ENCODE measurements around the gene WDR54. TPM values are rescaled to one million over a fixed set of nuclear protein-coding genes. Genes with fewer than 3 reads are reported as not detected.

WDR54 gene
- total and polyA plus RNA-seq, 8 donors: 3.1 to 22.8 (median 4.0) TPM

- Histone ChIP-seq H3K36me3 (no peaks in the 10 kb centered on the region), H3K4me3 (no peak overlapping the region), H3K4me1 (peaks cover 0 to 4% (median 0%) of the 10 kb centered on the region in 3 donors), H3K27me3 (no peaks in the 10 kb centered on the region), H3K27ac (no peak overlapping the region), H3K9me3 (no peaks in the 10 kb centered on the region)
- no peak for DNase-seq
- ATAC-seq: peak; percentile 45 to 71 (median 64)
- intact Hi-C loops (cut with DNase I): no loop called here
- TF ChIP-seq CTCF (IDR thresholded peaks at IDR 0.05): no peak
- WGBS, 2 donors: 56 to 58% methylated on average over 5 of the region's 5 CpGs
- no peak for FAIRE-seq
These were observed 25.9 kb downstream of the WDR54 start for GRCh38 chr2:74447230-74447999.

- Histone ChIP-seq H3K4me1 (no peaks in the 10 kb centered on the region), H3K9me3 (no peaks in the 10 kb centered on the region), H3K27ac (no peak overlapping the region), H3K36me3 (no peaks in the 10 kb centered on the region), H3K27me3 (no peaks in the 10 kb centered on the region), H3K4me3 (no peak overlapping the region)
- no peak for TF ChIP-seq CTCF (IDR thresholded peaks at IDR 0.05)
- ATAC-seq (no peak), FAIRE-seq (no peak), DNase-seq (no peak)
- WGBS, 2 donors: 81 to 87% methylated on average over 2 of the region's 2 CpGs
- intact Hi-C loops (cut with DNase I): no loop called here
These were observed 27.2 kb downstream of the WDR54 start for GRCh38 chr2:74448771-74449170.

- no peak for DNase-seq
These were observed 29.1 kb downstream of the WDR54 start for GRCh38 chr2:74450570-74451190.

DNA sequence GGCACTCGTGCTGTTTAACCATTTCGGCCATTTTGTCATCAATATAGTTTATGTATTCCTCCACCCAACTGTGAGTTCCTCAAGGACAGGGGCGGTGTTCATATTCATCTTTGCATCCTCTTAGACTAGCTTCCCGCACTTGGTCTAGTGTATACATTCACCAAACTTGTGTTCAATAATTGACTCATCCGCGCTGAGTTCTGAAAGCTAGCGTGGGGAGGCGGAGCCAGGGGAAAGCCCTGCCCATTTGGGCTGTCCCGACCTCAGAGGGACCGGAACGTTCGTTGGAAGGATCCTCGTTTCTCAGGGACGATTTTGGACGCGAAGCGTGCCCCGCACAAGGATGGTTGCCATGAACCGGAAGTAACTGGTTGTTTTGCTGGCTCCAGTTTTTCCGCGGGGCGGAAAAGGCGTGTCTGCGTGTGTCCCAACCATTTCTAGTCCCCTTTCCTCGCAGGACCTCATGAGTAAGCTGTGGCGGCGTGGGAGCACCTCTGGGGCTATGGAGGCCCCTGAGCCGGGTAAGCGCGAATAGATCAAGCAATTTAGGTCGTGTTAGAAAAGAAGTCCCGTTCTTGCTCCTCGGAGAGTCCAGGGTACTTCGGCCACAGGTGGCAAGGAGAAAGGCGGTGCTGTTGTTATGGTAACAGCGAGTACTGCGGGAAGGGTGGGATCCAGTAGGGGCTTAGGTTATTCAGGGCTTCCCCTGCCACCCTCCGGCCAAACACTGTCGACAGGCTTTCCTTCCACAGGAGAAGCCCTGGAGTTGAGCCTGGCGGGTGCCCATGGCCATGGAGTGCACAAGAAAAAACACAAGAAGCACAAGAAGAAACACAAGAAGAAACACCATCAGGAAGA is 33.4 kb downstream of the WDR54 start, which contains the start of gene INO80B:
Gene INO80B, plus strand, starts transcription at position 434 of the 858 bp plus-strand sequence. Its CDS starts 30 bp downstream, at position 464.
- FAIRE-seq: peak; percentile 57
- H3K27me3 ChIP-seq: no peaks in the 10 kb centered on the region
- H3K9me3 ChIP-seq: no peaks in the 10 kb centered on the region
- TF ChIP-seq CTCF (IDR thresholded peaks at IDR 0.05): no peak
- peak within 1 kb of the TSS in 2 of 4 donors; percentile 35 to 65 for H3K27ac ChIP-seq
- ATAC-seq: peak; percentile 68 to 75 (median 70)
- intact Hi-C loops (cut with DNase I): no loop called here
- peaks cover 14 to 24% (median 16%) of the 10 kb centered on the region in 3 donors for H3K4me1 ChIP-seq
- no peaks in the 10 kb centered on the region for H3K36me3 ChIP-seq
- peak; percentile 89 to 99 (median 96) for DNase-seq
- 0 to 1% methylated on average over 40 of the region's 40 CpGs for WGBS, 2 donors
- H3K4me3 ChIP-seq: peak within 1 kb of the TSS; percentile 33 to 71 (median 62)

More at GRCh38 chr2:74450570-74451190, 29.1 kb downstream of the WDR54 start:
- 78 to 84% methylated on average over 3 of the region's 3 CpGs for WGBS, 2 donors
- ATAC-seq: no peak
- H3K27ac ChIP-seq: no peak overlapping the region
- H3K27me3 ChIP-seq: no peaks in the 10 kb centered on the region
- no peaks in the 10 kb centered on the region for H3K9me3 ChIP-seq
- intact Hi-C loops (cut with DNase I): no loop called here
- FAIRE-seq: no peak
- H3K36me3 ChIP-seq: no peaks in the 10 kb centered on the region
- H3K4me1 ChIP-seq: peaks cover 3 to 8% (median 4%) of the 10 kb centered on the region in 3 donors
- H3K4me3 ChIP-seq: no peak overlapping the region
- no peak for TF ChIP-seq CTCF (IDR thresholded peaks at IDR 0.05)

Measured in pancreas (tissue), 10 donors.